Epithelial cell of proximal tubule (primary cell): ENCODE measurements around the gene DZIP1L. TPM values are rescaled to one million over a fixed set of nuclear protein-coding genes. Genes with fewer than 3 reads are reported as not detected.

Experiments used
- DNase-seq: peaks from one replicate; pipeline ENCODE4 v3.0.0-alpha.2; 2011; ENCODE audit warnings: low read depth
- H3K4me3 ChIP-seq: 2 replicates; pipeline ENCODE4 v1.5.1; 2011; ENCODE audit warnings: low read depth, mild to moderate bottlenecking, low read length
- CTCF ChIP-seq: conservative IDR thresholded peaks from 2 replicates; pipeline ENCODE4 v1.5.1; 2012; ENCODE audit warnings: low read depth, mild to moderate bottlenecking, low read length
- total RNA-seq: library from RNA; depleted of rRNA; stranded (reverse); fragments of >200 nt; gene quantifications from 2 replicates; pipeline ENCODE4 v1.2.3, GENCODE V29; 2015

Gene DZIP1L
- total RNA-seq, 1 donor from 2014 or later: 5.9 TPM

GRCh38 chr3:138049157-138049919 is 66.1 kb downstream of the DZIP1L start:
- no peak for DNase-seq
- no peak for TF ChIP-seq CTCF
- H3K4me3 ChIP-seq: no peak overlapping the region

- H3K4me3 ChIP-seq: no peak overlapping the region
- no peak for DNase-seq
- TF ChIP-seq CTCF: no peak
Observed at GRCh38 chr3:138047596-138048158, 67.7 kb downstream of the DZIP1L start.

GRCh38 chr3:138046955-138047354 is 68.5 kb downstream of the DZIP1L start:
- DNase-seq: no peak
- H3K4me3 ChIP-seq: no peak overlapping the region
- no peak for TF ChIP-seq CTCF

GRCh38 chr3:138046085-138046484 is 69.3 kb downstream of the DZIP1L start:
- H3K4me3 ChIP-seq: no peak overlapping the region
- DNase-seq: no peak
- no peak for TF ChIP-seq CTCF

GRCh38 chr3:138043266-138044029 is 72.0 kb downstream of the DZIP1L start:
- H3K4me3 ChIP-seq: no peak overlapping the region
- no peak for TF ChIP-seq CTCF
- no peak for DNase-seq

GRCh38 chr3:138042043-138042442 is 73.4 kb downstream of the DZIP1L start:
- H3K4me3 ChIP-seq: no peak overlapping the region
- TF ChIP-seq CTCF: no peak
- no peak for DNase-seq
